Activated naive CD8-positive, alpha-beta T cell treated with anti-CD3 and anti-CD28 coated beads, Interleukin-2, amount 50 U/mL, for 24 hours (primary cell): ENCODE results near the gene PRDM16.

Source experiments
- ATAC-seq: fragments of 150-1000 bp; cut with Tn5 transposase; one replicate; pipeline ENCODE4 v1.10.0; 2021
- DNase-seq: peaks from one replicate; pipeline ENCODE4 v3.0.0; 2021
- H3K27ac Mint-ChIP-seq: one replicate; pipeline ENCODE4 v1.8.0; 2021; ENCODE audit warnings: mild to moderate bottlenecking, mixed read lengths
- H3K27me3 Mint-ChIP-seq: one replicate; pipeline ENCODE4 v1.8.0; 2021; ENCODE audit warnings: mixed read lengths
- H3K36me3 Mint-ChIP-seq: one replicate; pipeline ENCODE4 v1.8.0; 2021; ENCODE audit warnings: low read depth, mixed read lengths
- H3K4me1 Mint-ChIP-seq: one replicate; pipeline ENCODE4 v1.8.0; 2021; ENCODE audit warnings: mixed read lengths
- H3K4me3 Mint-ChIP-seq: one replicate; pipeline ENCODE4 v1.8.0; 2021; ENCODE audit warnings: mild to moderate bottlenecking, moderate library complexity, mixed read lengths
- H3K9me3 Mint-ChIP-seq: one replicate; pipeline ENCODE4 v1.8.0; 2021; ENCODE audit warnings: mixed read lengths

PRDM16 gene

DNA sequence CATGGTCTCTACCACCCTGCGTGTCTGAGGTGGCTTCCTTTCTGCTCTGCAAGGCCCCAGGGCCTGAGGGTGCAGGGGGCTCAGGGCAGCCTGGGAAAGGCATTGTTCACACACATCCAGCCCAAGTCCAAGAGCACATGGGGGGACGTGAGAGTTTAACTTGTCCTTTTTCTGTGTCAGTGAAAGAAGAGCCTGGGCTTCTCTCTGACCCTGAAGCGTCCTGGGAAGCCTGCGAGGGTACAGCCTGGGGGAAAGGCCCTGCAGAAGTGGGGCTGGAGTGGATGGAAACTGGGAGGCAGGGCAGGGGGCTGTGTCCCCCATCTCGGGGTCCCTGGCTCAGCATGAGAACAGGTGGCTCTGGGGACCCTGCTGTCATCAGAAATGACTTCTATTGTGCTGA is 181.6 kb downstream of the PRDM16 start:
- H3K27ac Mint-ChIP-seq = no peak overlapping the region
- H3K4me1 Mint-ChIP-seq = no peaks in the 10 kb centered on the region
- no peak for ATAC-seq
- H3K9me3 Mint-ChIP-seq = no peaks in the 10 kb centered on the region
- DNase-seq = no peak
- no peak overlapping the region for H3K4me3 Mint-ChIP-seq
- no peaks in the 10 kb centered on the region for H3K36me3 Mint-ChIP-seq
- H3K27me3 Mint-ChIP-seq = peaks cover 15% of the 10 kb centered on the region

DNA sequence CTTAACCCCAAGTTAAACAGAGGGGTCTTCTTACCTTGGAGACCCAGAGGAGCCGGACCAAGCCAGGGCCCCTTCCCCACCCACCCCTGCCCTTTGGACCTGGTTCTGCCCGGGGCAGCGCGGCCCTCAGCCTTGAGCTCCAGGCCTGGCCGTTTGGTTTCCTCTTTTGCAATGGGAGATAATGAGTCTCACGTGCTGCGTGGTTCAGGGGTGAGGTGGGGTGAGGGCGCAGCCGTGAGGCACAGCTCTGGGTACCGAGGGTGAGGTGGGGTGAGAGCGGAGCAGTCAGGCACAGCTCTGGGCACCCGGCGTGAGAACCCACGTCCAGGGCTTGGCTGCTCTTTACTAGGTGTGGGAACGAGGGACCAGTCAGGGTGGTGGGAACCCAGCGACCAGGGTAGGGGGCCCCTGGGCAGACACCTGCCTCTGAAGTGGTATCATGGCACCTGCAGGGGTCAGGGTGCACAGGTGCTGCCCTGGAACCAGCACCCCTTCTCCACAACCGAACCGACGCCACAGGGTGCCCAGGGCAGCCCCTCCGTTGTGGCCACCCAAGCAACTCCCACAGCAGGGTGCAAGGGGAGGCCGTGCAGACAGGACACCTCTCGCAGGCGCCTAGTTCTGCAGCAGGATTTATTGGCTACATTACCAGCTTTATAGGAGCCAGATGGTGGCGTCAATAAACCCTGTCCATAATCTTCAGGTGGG is 182.2 kb downstream of the PRDM16 start:
- H3K27me3 Mint-ChIP-seq = peaks cover 15% of the 10 kb centered on the region
- ATAC-seq = no peak

DNA sequence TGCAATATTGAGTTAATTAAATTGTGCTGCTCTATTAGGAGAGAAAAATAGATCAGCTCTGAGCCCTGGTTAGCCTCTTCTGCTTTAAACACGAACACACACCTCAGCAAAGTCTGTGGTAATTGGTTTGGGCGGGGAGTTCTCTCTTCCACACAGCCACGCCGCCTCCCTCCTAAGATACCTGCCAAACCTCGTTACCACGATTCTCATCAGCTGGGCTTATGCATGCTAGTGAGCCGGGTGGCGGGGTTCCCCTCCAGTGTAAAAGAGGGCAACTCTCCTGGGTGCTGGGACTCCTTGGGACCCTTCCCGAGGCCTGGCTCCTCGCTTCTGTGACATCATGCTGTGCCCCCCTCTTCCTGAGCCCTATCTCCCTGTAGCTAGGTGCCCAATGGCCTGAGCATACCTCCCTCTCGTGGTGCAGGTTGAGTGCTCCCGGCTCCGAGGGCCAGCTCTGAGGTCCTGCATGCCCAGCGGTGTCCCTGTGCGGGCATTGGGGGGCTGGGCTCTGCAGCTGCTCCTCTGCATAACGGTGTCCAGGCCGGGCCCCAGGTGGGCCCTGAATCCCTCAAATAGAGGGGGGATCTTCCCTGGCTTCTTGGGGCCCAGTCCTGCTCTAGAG is 182.9 kb downstream of the PRDM16 start:
- H3K9me3 Mint-ChIP-seq = no peaks in the 10 kb centered on the region
- peaks cover 14% of the 10 kb centered on the region for H3K27me3 Mint-ChIP-seq
- H3K36me3 Mint-ChIP-seq = no peaks in the 10 kb centered on the region
- H3K4me3 Mint-ChIP-seq = no peak overlapping the region
- no peak for ATAC-seq
- no peak for DNase-seq
- no peak overlapping the region for H3K27ac Mint-ChIP-seq
- H3K4me1 Mint-ChIP-seq = no peaks in the 10 kb centered on the region

More for the DNA sequence above, 182.2 kb downstream of the PRDM16 start:
- no peaks in the 10 kb centered on the region for H3K9me3 Mint-ChIP-seq
- DNase-seq = no peak
- no peak overlapping the region for H3K4me3 Mint-ChIP-seq
- H3K4me1 Mint-ChIP-seq = no peaks in the 10 kb centered on the region
- H3K27ac Mint-ChIP-seq = no peak overlapping the region
- no peaks in the 10 kb centered on the region for H3K36me3 Mint-ChIP-seq

DNA sequence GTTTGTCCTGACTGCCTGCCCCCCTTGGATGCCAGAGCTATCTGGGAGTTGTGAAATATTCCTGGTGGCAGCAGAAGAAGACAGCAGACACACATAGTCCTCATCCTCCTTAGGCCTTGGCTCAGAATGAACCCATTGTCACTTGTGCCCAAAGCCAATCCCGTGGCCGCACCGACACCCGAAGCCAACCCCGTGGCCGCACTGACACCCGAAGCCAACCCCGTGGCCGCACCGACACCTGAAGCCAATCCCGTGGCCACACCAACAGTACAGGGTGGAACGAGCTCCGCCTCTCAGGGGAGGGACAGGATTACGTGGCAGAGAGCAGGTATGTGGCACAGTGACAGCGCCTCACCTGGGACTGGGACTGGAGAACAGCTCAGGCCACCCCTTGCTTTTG is 186.7 kb downstream of the PRDM16 start:
- Mint-ChIP-seq H3K27ac (no peak overlapping the region), H3K27me3 (no peaks in the 10 kb centered on the region), H3K36me3 (no peaks in the 10 kb centered on the region), H3K4me3 (no peak overlapping the region), H3K4me1 (no peaks in the 10 kb centered on the region), H3K9me3 (peaks cover 5% of the 10 kb centered on the region)
- ATAC-seq = no peak
- no peak for DNase-seq

DNA sequence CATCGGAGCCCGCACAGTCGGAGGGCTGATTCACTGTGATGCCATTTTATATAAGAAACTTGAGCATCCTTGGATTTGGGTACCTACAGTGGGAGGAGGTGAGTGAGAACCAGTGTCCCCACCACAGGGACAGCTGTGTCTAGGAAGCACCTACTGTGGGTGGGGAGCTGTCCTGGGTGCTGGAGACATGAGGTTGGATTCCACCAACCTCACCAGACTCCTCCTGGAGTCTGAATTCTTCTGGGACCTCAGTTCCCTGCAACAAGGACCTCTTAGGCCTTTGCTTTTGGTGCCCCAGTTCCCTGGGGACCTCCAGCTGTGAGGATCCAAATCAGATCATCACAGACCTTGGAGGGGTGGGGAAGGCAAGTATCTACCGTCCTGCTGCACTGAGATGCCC is 188.8 kb downstream of the PRDM16 start:
- H3K9me3 Mint-ChIP-seq = peaks cover 5% of the 10 kb centered on the region

DNA sequence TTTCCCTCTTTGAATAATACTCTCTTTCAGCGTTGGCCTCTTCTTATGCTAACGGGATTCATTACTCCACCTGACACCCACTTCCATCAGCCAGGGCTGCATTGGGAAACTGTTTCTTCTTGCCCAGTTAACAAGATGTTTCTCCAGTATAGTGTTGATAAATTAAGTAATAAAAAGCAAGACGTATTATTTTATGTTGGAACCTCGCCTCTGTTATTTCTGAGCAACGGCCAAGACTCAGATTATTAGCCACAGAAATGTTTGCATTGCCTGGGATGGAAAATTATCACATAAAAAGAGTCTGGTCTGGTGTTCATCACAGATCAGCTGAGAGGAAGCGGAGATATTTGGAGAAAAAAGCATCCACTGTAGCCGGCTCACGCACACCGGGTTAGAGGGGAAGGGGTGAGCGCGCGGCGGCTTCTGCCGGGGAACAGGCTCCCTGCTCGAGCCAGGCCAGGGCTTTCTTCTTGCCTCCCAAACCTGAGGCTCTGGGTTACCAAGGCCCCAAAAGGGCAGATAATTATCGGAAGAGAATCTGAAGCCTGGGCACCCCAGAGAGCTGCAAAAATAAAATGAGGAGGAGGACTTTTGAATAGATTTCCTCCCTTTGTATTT is 189.5 kb downstream of the PRDM16 start:
- no peak overlapping the region for H3K27ac Mint-ChIP-seq

More for the DNA sequence above, 188.8 kb downstream of the PRDM16 start:
- no peak overlapping the region for H3K27ac Mint-ChIP-seq
- H3K36me3 Mint-ChIP-seq = no peaks in the 10 kb centered on the region
- H3K4me1 Mint-ChIP-seq = no peaks in the 10 kb centered on the region
- ATAC-seq (no peak), DNase-seq (no peak)
- H3K27me3 Mint-ChIP-seq = no peaks in the 10 kb centered on the region
- H3K4me3 Mint-ChIP-seq = no peak overlapping the region

DNA sequence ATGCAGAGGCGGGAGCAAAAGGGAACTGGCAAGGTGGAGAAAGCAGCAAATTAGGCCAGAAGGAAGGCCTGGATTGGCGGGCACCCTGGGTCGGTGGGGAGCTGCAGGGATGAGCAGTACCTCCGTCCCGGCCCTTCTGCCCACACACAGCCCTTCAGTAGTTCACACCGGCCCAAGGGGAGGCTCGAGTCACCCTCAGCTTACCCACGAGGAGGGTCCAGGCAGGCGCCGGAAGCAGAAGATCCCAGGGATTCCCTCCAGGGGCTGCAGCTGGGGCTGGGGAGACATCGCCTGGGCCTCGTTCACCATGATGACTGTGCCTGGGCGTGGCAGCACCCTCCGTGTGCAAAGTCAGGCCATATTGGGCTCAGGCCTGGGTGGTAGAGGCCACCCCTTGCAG is 190.0 kb downstream of the PRDM16 start:
- DNase-seq (no peak), ATAC-seq (no peak)
- no peak overlapping the region for H3K4me3 Mint-ChIP-seq
- no peak overlapping the region for H3K27ac Mint-ChIP-seq
- peaks cover under 1% of the 10 kb centered on the region for H3K27me3 Mint-ChIP-seq
- no peaks in the 10 kb centered on the region for H3K4me1 Mint-ChIP-seq
- H3K9me3 Mint-ChIP-seq = peaks cover 5% of the 10 kb centered on the region
- no peaks in the 10 kb centered on the region for H3K36me3 Mint-ChIP-seq

More for the DNA sequence above, 189.5 kb downstream of the PRDM16 start:
- ATAC-seq = no peak
- no peak overlapping the region for H3K4me3 Mint-ChIP-seq
- DNase-seq = no peak
- H3K4me1 Mint-ChIP-seq = no peaks in the 10 kb centered on the region
- H3K36me3 Mint-ChIP-seq = no peaks in the 10 kb centered on the region
- H3K9me3 Mint-ChIP-seq = peaks cover 5% of the 10 kb centered on the region
- no peaks in the 10 kb centered on the region for H3K27me3 Mint-ChIP-seq

DNA sequence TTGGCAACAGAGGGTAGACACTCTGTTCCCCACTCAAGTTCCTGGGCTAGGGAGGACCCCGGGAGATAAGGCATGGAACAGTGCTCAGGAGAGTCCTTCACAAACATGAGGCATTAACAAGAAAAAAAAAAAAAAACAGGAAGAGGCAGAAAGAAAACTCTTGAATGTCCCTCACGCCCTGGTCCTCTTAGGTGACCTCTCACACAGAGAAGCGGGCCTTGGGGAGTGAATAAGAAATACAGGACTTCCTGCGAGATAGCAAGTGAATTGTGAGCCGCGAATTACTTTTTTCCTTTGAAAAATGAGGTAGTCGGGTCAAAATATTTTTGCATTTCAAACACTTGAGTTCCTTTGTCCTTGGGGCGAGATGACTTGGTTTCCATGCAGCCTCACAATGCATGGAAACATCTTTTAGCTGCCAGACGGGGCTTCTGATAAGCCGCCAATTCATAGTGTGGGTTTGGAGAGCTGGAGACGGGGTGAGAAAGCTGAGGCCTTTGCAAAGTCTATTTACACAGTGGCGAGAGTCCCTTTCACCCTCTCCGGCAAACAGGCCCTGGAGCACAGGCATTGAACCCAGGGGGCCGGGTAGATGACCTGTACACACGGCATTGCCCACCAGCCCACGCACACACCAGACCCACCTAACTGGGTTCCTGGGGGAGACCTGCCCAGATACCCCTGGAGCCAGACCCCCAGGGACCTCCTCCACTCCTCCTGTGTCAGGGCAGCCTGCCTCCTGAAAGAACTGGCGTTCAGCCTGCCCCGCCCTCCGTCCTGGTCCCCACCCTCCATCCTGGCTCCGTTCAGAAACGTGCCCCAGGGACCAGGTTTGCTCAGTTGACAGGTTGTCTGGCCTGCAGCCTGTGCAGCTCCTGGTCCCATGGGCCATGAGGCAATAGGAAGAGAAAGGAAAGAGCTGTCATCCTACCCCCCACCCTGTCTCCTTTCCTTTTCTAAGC is 192.3 kb downstream of the PRDM16 start:
- no peak overlapping the region for H3K27ac Mint-ChIP-seq
- peaks cover 5% of the 10 kb centered on the region for H3K9me3 Mint-ChIP-seq
- peaks cover 4% of the 10 kb centered on the region for H3K27me3 Mint-ChIP-seq
- no peak overlapping the region for H3K4me3 Mint-ChIP-seq
- no peak for DNase-seq
- ATAC-seq = no peak
- H3K36me3 Mint-ChIP-seq = no peaks in the 10 kb centered on the region
- H3K4me1 Mint-ChIP-seq = no peaks in the 10 kb centered on the region

DNA sequence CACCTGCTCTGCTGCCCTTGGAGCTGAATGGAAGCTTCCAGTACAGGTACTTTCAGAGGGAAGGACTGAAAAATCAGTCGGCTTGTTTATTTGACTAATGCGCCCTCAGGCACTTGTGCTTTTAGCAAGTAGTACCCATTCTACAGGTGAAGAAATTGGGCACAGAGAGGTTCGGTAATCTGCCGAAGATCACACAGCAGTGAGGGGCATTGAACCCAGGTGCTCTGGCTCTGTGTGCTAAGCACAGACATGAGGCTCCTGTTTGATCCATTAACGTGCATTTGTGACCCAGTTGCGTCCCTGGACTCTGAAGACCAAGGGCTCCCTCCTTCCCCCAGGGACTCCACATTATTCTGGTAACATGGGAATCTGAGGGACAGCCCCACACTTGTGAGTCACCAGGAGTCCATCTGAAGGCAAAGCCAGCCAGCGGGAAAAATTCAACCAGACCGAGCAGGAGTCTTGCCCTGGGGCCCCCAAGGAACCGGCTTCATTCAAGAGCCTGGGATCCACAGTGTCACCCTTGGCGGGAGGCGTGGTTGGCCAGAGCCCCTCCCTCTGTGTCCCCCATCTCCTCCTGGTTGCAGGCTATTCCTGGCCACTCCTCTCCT is 193.1 kb downstream of the PRDM16 start:
- H3K36me3 Mint-ChIP-seq = no peaks in the 10 kb centered on the region
- H3K27me3 Mint-ChIP-seq = peaks cover 4% of the 10 kb centered on the region
- no peak overlapping the region for H3K4me3 Mint-ChIP-seq
- DNase-seq = no peak
- peaks cover 5% of the 10 kb centered on the region for H3K9me3 Mint-ChIP-seq
- no peak for ATAC-seq
- H3K27ac Mint-ChIP-seq = no peak overlapping the region
- H3K4me1 Mint-ChIP-seq = no peaks in the 10 kb centered on the region

DNA sequence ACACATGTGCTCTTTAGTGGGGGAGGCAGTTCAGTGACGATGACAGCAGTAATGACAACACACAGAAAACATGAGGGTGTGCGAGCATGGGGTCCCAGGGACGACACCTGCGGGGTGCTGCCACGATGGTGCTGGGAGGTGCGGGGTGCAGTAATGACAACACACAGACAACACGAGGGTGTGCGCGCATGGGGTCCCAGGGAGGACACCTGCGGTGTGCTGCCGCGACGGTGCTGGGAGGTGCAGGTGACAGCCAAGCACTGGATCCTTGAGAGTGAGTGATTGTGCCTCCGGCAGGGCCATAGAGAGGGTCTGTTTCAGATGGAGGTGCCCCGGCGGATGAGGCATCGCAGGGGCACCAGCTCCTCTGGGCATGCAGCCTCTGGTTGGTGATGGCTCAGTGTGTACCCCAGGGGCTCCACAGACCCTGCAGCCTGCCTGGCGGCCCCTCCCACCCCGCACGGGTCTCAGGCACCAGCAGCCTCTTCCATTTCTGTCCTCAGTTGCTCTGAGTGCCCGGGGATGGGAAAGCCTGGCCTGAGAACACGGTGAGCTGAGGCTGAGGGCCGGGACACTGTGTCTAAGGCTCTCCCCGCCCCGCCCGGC is 193.8 kb downstream of the PRDM16 start:
- no peaks in the 10 kb centered on the region for H3K4me1 Mint-ChIP-seq
- DNase-seq (no peak), ATAC-seq (no peak)
- peaks cover 4% of the 10 kb centered on the region for H3K27me3 Mint-ChIP-seq
- peaks cover 5% of the 10 kb centered on the region for H3K9me3 Mint-ChIP-seq
- no peak overlapping the region for H3K27ac Mint-ChIP-seq
- no peaks in the 10 kb centered on the region for H3K36me3 Mint-ChIP-seq
- H3K4me3 Mint-ChIP-seq = no peak overlapping the region

DNA sequence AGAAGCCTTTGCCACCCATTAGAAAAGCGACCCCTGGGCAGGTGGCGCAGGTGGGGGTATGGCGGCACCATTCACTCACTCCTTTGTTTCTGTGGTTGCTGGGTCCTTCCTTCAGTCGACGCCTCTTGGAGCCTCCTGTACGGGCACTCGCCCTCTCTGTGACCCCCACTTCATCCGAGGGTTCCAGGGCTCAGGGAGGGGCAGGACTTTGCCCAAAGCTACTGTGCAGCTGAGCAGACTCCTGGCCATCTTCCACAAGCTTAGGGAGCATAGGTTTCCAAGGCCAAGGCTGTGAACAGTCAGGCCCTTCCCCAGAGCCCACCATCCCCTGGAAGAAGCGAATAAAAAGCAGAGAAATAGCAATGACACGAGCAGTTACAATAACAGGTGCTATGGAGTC is 194.8 kb downstream of the PRDM16 start:
- DNase-seq (no peak), ATAC-seq (no peak)
- peaks cover 5% of the 10 kb centered on the region for H3K9me3 Mint-ChIP-seq
- peaks cover 4% of the 10 kb centered on the region for H3K27me3 Mint-ChIP-seq
- no peaks in the 10 kb centered on the region for H3K4me1 Mint-ChIP-seq
- H3K27ac Mint-ChIP-seq = no peak overlapping the region
- H3K4me3 Mint-ChIP-seq = no peak overlapping the region
- H3K36me3 Mint-ChIP-seq = no peaks in the 10 kb centered on the region

DNA sequence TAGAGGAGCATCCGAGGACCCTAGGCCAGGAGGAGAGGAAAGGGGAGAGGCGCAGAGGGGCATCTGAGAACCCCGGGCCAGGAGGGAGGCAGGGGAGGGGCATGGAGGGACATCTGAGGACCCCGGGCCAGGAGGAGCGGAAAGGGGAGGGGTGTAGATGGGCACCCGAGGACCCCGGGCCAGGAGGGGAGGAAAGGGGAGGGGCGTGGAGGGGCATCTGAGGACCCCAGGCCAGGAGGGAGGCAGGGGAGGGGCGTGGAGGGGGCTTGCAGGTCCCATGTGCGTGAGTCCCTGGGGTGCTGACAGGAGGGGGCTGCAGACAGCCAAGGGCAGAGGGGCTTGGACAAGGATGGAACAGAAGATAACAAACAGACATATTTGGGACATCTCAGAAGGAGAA is 195.5 kb downstream of the PRDM16 start:
- Mint-ChIP-seq H3K4me1 (no peaks in the 10 kb centered on the region), H3K27ac (no peak overlapping the region), H3K9me3 (peaks cover 5% of the 10 kb centered on the region), H3K36me3 (no peaks in the 10 kb centered on the region), H3K4me3 (no peak overlapping the region), H3K27me3 (peaks cover 4% of the 10 kb centered on the region)
- ATAC-seq (no peak), DNase-seq (no peak)

DNA sequence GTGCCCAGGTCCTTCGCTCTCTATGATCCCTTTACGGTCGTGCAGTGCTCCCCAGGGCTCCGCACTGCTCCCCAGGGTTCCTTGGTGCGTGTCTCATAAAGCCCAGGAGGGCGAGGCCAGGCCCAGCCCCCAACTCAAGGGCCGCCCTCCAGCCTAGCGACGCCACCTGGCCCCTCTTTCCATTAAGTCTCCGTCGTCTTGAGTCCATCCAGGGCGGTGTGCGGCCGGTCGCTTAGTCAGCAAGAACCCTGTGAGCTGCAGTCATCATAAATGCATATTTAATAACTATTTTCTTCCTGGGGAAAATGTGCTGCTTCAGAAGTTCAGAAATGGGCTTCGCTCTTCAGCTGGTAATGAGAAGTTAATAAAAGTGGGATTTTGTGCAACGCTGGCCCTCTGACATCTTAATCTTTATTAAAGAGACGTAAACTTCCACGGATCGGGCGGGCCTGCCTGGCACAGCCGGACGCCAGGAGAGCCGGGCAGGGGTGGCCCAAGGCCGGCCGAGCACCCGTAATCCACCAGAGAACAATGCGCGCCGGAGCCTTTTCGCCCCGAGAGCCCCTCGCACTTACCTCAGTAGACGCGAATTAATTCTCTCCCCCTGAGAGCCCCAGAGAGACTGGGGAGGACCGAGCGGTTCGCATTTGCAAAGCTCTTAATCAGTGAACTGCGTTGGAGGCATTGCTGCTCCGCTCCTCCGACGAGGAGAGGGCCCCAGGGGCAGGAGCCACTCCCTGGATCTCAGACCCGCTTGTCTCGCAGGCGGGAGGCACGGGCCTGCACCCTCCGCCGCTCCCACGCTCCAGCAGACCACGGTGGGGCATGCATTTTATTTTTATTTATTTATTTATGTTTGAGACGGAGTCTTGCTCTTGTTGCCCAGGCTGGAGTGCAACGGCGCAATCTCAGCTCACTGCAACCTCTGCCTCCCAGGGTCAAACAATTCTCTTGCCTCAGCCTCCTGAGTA is 197.1 kb downstream of the PRDM16 start:
- Mint-ChIP-seq H3K4me1 (no peaks in the 10 kb centered on the region), H3K9me3 (no peaks in the 10 kb centered on the region), H3K27me3 (peaks cover 4% of the 10 kb centered on the region), H3K27ac (no peak overlapping the region), H3K36me3 (no peaks in the 10 kb centered on the region), H3K4me3 (no peak overlapping the region)
- ATAC-seq = no peak
- DNase-seq = no peak
